Activated naive CD4-positive, alpha-beta T cell treated with anti-CD3 and anti-CD28 coated beads, Interleukin-2, amount 50 U/mL, for 72 hours (primary cell): Measurements from ENCODE around the gene CFAP206. TPM values are rescaled to one million over a fixed set of nuclear protein-coding genes. Genes with fewer than 3 reads are reported as not detected.
"Not testable (repeated sequence)": the region's sequence is repeated elsewhere in the genome, so short reads cannot be mapped to it uniquely, and the experiment has no call there.

Experiments
- ATAC-seq, 2 donors: fragments of 150-1000 bp; cut with Tn5 transposase; 2 replicates each; pipeline ENCODE4 v1.10.0; 2021; ENCODE audit warnings: mild to moderate bottlenecking in 2 of 2, moderate library complexity in 2 of 2
- DNase-seq, 2 donors: peaks; one replicate each; pipeline ENCODE4 v3.0.0; 2021 to 2022; ENCODE audit warnings: low spot score in 2 of 2
- H3K27ac Mint-ChIP-seq, 2 donors: one replicate each; pipeline ENCODE4 v1.8.0; 2022; ENCODE audit warnings: mild to moderate bottlenecking in 2 of 2, mixed read lengths in 2 of 2
- H3K36me3 Mint-ChIP-seq, 2 donors: one replicate each; pipeline ENCODE4 v1.8.0; 2022; ENCODE audit warnings: mixed read lengths in 2 of 2
- H3K9me3 Mint-ChIP-seq, 2 donors: one replicate each; pipeline ENCODE4 v1.8.0; 2022; ENCODE audit warnings: mixed read lengths in 2 of 2
- total RNA-seq, 2 donors: library from RNA; stranded (reverse); gene quantifications; one replicate each; pipeline ENCODE4 v1.2.3, GENCODE V29; 2022

The CFAP206 gene
- total RNA-seq, 2 donors from 2014 or later, result not detected

DNA sequence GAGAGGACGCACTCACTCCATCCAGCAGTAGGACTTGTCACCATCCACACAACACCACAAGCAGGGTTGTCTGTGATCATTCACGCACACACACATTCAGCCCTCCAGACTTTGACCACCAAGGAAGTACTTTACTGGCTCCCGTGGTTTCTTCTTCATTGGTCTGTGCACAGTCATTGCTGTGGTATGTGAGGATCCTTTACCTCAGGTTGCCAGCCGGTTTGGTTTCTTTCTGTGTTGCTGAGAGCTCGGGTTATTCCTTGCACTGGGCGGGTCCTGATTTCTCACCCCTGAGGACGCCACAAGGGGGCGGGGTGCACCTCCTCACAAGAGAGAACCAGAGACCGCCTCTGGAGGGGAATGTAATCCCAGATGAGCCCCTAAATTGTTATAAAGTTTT is 76.2 kb downstream of the CFAP206 start:
- ATAC-seq (peak in 1 of 2 donors; percentile 56), DNase-seq (no peak)
- Mint-ChIP-seq H3K9me3 (peaks cover 0 to 5% of the 10 kb centered on the region in 2 donors), H3K27ac (peak overlapping the region; percentile 51 to 65), H3K36me3 (peaks cover 6 to 13% of the 10 kb centered on the region in 2 donors)

- peak overlapping the region; percentile 4 for H3K27ac Mint-ChIP-seq
- peaks cover 6 to 13% of the 10 kb centered on the region in 2 donors for H3K36me3 Mint-ChIP-seq
- peaks cover 0 to 5% of the 10 kb centered on the region in 2 donors for H3K9me3 Mint-ChIP-seq
- no peak for ATAC-seq
- no peak for DNase-seq
Measured at GRCh38 chr6:87484491-87484890, 76.7 kb downstream of the CFAP206 start.

- Mint-ChIP-seq H3K36me3 (peaks cover 6 to 13% of the 10 kb centered on the region in 2 donors), H3K27ac (no peak overlapping the region), H3K9me3 (peaks cover 0 to 5% of the 10 kb centered on the region in 2 donors)
- no peak for ATAC-seq
- DNase-seq, result no peak
Measured at GRCh38 chr6:87487555-87487954, 79.8 kb downstream of the CFAP206 start.

- H3K9me3 Mint-ChIP-seq, H3K36me3 Mint-ChIP-seq: not testable (repeated sequence)
Measured at GRCh38 chr6:87489326-87489725, 81.6 kb downstream of the CFAP206 start.

DNA sequence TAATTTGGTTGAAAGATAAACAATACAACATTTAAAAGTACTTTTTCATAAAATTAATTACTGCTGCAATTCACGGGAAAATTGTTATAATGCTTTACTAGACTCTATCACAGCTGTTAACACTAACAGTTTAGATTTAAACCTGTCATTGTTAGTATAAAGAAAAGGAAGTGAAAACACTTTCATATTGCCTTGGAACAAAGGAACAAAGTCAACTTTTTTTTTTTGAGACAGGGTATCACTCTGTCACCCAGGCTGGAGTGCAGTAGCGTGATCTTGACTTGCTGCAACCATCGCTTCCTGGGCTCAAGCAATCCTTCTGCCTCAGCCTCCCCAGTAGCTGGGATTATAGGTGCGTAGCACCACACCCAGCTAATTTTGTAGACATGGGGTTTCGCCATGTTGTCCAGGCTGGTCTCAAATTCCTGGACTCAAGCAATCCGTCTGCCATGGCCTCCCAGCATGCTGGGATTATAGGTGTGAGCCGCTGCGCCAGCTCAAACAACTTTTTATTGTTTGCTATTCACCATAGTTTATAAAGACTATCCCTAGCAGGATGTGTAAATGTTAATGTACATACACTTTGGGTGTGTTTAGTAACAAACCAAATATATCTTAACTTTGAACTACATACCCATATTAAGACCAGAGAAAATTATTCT is 87.1 kb downstream of the CFAP206 start:
- no peak overlapping the region for H3K27ac Mint-ChIP-seq
- no peak for ATAC-seq
- peaks cover 0 to 4% of the 10 kb centered on the region in 2 donors for H3K9me3 Mint-ChIP-seq
- DNase-seq, result no peak
- peaks cover 0 to 4% of the 10 kb centered on the region in 2 donors for H3K36me3 Mint-ChIP-seq

More at GRCh38 chr6:87489326-87489725, 81.6 kb downstream of the CFAP206 start:
- ATAC-seq, H3K27ac Mint-ChIP-seq, DNase-seq: not testable (repeated sequence)

- Mint-ChIP-seq H3K27ac (peak overlapping the region in 1 of 2 donors; percentile 22), H3K9me3 (peaks cover 0 to 1% of the 10 kb centered on the region in 2 donors), H3K36me3 (peaks cover 0 to 2% of the 10 kb centered on the region in 2 donors)
- ATAC-seq, result no peak
- no peak for DNase-seq
Measured at GRCh38 chr6:87498048-87498447, 90.3 kb downstream of the CFAP206 start.

- no peaks in the 10 kb centered on the region for H3K36me3 Mint-ChIP-seq
- DNase-seq, result no peak
- H3K9me3 Mint-ChIP-seq, result no peaks in the 10 kb centered on the region
- ATAC-seq, result no peak
- peak overlapping the region in 1 of 2 donors; percentile 57 for H3K27ac Mint-ChIP-seq
Measured at GRCh38 chr6:87501809-87502572, 94.2 kb downstream of the CFAP206 start.

DNA sequence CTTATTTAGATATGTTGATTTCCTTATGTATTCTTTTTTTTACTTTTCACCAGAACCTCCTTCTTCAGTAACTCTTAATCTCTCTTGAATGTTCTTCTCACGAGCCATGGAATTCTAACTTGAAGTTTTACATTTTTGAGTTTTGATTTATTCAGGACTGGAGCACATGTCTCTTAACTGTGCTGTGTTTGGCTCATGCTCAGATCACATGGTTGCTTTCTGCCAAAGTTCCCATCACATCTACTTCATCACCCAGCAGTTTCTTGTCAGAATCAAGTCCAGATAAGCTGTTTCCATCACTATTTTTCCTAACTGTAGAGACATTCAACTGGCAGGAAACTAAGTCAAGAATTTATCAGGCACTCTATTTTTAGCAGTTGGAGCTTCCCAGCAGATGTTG is 96.7 kb downstream of the CFAP206 start:
- ATAC-seq (no peak), DNase-seq (no peak)
- Mint-ChIP-seq H3K27ac (no peak overlapping the region), H3K36me3 (peaks cover 0 to 6% of the 10 kb centered on the region in 2 donors), H3K9me3 (no peaks in the 10 kb centered on the region)

Other genes with a start within 250 kb of the CFAP206 start
- 10 to 100 TPM in 1 of 2 donors, 1 to 10 TPM in 1; 3.1 to 10.9 TPM for gene SMIM8, start 85.4 kb upstream of the CFAP206 start, total RNA-seq
- not detected for gene GJB7, start 78.7 kb upstream of the CFAP206 start, total RNA-seq
- gene C6orf163, start 63.2 kb upstream of the CFAP206 start, total RNA-seq, result 1 to 10 TPM in 1 of 2 donors, under 1 TPM in 1; 0.64 to 2.7 TPM
- 10 to 100 TPM in 1 of 2 donors, 1 to 10 TPM in 1; 1.5 to 10.8 TPM for gene SLC35A1, start 65.0 kb downstream of the CFAP206 start, total RNA-seq
- 10 to 100 TPM; 22.5 to 27.3 TPM for gene RARS2, start 182.0 kb downstream of the CFAP206 start, total RNA-seq
- 10 to 100 TPM; 41.6 to 42.5 TPM for gene ORC3, start 182.2 kb downstream of the CFAP206 start, total RNA-seq